Stomach (tissue), 9 donors: ENCODE measurements around the gene SLC22A17. TPM values are rescaled to one million over a fixed set of nuclear protein-coding genes. Genes with fewer than 3 reads are reported as not detected.
"Not testable (repeated sequence)": the region's sequence is repeated elsewhere in the genome, so short reads cannot be mapped to it uniquely, and the experiment has no call there.

Source experiments
- DNase-seq, 2 donors: peaks; one replicate each; pipeline versions ENCODE4 v3.0.0 to v3.0.0-alpha.2; 2013 to 2019
- H3K27ac ChIP-seq, 5 donors: fragments of 200-600 bp in 4 of 5; sonication (generic) in 4 of 5; one replicate each; pipeline ENCODE4 v1.5.1; 2013 to 2019; ENCODE audit warnings: mild to moderate bottlenecking in 1 of 5, moderate library complexity in 1 of 5
- H3K27me3 ChIP-seq, 3 donors: fragments of 200-600 bp; sonication (generic); one replicate each; pipeline ENCODE4 v1.5.1; 2017 to 2019; ENCODE audit warnings: mixed run types in 1 of 3
- H3K36me3 ChIP-seq, 4 donors: fragments of 200-600 bp; sonication (generic); 1 replicate in 3 of 4; 2 replicates in 1 of 4; pipeline ENCODE4 v1.5.1; 2016 to 2019
- H3K4me1 ChIP-seq, 4 donors: fragments of 200-600 bp; sonication (generic); one replicate each; pipeline ENCODE4 v1.5.1; 2016 to 2019
- H3K4me3 ChIP-seq, 4 donors: fragments of 200-600 bp; sonication (generic) in 3 of 4; one replicate each; pipeline ENCODE4 v1.5.1; 2016 to 2019; ENCODE audit warnings: mild to moderate bottlenecking in 1 of 4
- H3K9me3 ChIP-seq, 4 donors: fragments of 200-600 bp; sonication (generic); one replicate each; pipeline ENCODE4 v1.5.1; 2016 to 2019
- EP300 ChIP-seq: sonication (generic); formaldehyde crosslinking; IDR thresholded peaks from one replicate; pipeline ENCODE4 v1.6.1; 2017; ENCODE audit warnings: antibody characterized with exemption
- POLR2A ChIP-seq, 4 donors: fragments of 450-650 bp; IDR thresholded peaks; one replicate each; pipeline ENCODE4 v1.6.1; 2016; ENCODE audit warnings: antibody characterized with exemption in 4 of 4, control low read depth in 2 of 4, mild to moderate bottlenecking in 1 of 4, moderate library complexity in 1 of 4
- POLR2AphosphoS5 ChIP-seq, 3 donors: sonication (generic); formaldehyde crosslinking; IDR thresholded peaks; one replicate each; pipeline ENCODE4 v1.6.1; 2016; ENCODE audit warnings: antibody characterized with exemption in 3 of 3
- whole genome bisulfite sequencing, 5 donors: extraction: QIAGEN DNeasy Blood & Tissue Kit in 3 of 5; methylation state at CpG; one replicate each; pipeline versions ENCODE4 v1.1.5 to v1.1.7; 2013 to 2018; 5-methylcytosine and 5-hydroxymethylcytosine counted together
- intact Hi-C: fragments of 100-400 bp; cut with DNase I; formaldehyde crosslinking; loops from one replicate; pipeline ENCODE4 v1.15.1; 2023; ENCODE audit warnings: low total_unique reads
- polyA plus RNA-seq, 3 donors: library from polyadenylated mRNA; stranded (reverse); fragments of 200-250 nt; gene quantifications; one replicate each; pipeline ENCODE4 v1.2.3, GENCODE V29; 2013
- total RNA-seq, 5 donors: library from RNA; depleted of rRNA; stranded (reverse); fragments of >200 nt; gene quantifications; one replicate each; pipeline versions ENCODE4 v1.1.0 to v1.2.3, GENCODE V29; 2014 to 2016
- TF ChIP-seq, protein P1 (sequence below), 7 experiments: fragments of 450-650 bp in 4 of 7; fragments of 200-600 bp in 3 of 7; sonication (generic) in 3 of 7; IDR thresholded peaks; one replicate each; pipeline ENCODE4 v1.5.1; 2016 to 2019; ENCODE audit warnings: antibody characterized with exemption in 7 of 7, control low read depth in 2 of 7, mild to moderate bottlenecking in 1 of 7
- donor health status: healthy with polysubstance abuse.
- donor health status: Bipolar disorder and iron deficiency.
- donor health status: healthy.

Gene SLC22A17
- total and polyA plus RNA-seq, 8 donors = 7.0 to 33.3 (median 17.2) TPM

DNA sequence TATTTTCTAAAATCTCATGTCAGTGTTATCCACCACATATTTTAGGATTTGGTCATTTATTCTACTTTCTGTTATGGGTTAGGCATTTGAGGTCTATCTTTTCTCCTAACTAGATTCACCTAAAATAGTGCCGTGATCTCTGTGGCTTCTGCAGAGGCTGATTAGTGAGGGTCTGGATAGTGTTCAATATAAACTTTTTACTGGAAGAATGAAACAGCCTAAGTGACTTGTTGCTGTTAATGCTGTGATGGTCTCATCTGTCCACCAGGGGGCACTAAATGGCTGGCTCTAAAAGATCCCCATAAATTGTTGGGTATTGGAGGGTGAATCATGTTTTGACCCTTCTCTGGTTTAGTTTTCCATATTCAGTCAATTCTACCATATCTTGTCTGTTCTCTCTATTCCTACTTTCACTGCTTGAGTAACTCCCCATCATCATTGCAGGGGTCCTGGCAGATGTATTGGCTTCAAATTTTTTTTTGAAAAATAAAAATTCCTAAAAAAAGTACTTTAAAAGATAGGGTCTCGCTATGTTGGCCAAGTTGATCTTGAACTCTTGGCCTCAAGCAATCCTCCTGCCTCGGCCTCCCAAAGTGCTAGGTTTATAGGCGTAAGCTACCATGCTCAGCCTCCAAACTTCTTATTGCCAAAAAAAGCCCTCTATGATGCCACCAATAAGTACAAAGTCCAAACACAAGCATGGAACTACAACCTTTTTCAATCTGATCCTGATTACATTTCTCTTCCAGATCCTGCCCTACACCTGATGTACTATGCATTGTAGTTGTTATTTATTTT, 24.5 kb downstream of the SLC22A17 start:
- 28 to 39% (median 36%) methylated on average over 4 of the region's 4 CpGs for WGBS, 5 donors
- H3K27me3 ChIP-seq = no peaks in the 10 kb centered on the region
- intact Hi-C loops = loop anchor here (10.0 kb wide), 2 partner anchors 137 to 237 kb away; partner anchors contain the start of genes AP1G2 and NGDN
- peak overlapping the region in 2 of 5 donors; percentile 16 to 54 for H3K27ac ChIP-seq
- peak; percentile 79 to 91 for DNase-seq
- peaks cover 2 to 27% (median 15%) of the 10 kb centered on the region in 4 donors for H3K4me1 ChIP-seq
- no peaks in the 10 kb centered on the region for H3K9me3 ChIP-seq
- H3K36me3 ChIP-seq = peaks cover 24 to 37% (median 32%) of the 10 kb centered on the region in 4 donors
- no peak overlapping the region for H3K4me3 ChIP-seq
- TF ChIP-seq EP300 = no peak
- TF ChIP-seq, protein P1, sequence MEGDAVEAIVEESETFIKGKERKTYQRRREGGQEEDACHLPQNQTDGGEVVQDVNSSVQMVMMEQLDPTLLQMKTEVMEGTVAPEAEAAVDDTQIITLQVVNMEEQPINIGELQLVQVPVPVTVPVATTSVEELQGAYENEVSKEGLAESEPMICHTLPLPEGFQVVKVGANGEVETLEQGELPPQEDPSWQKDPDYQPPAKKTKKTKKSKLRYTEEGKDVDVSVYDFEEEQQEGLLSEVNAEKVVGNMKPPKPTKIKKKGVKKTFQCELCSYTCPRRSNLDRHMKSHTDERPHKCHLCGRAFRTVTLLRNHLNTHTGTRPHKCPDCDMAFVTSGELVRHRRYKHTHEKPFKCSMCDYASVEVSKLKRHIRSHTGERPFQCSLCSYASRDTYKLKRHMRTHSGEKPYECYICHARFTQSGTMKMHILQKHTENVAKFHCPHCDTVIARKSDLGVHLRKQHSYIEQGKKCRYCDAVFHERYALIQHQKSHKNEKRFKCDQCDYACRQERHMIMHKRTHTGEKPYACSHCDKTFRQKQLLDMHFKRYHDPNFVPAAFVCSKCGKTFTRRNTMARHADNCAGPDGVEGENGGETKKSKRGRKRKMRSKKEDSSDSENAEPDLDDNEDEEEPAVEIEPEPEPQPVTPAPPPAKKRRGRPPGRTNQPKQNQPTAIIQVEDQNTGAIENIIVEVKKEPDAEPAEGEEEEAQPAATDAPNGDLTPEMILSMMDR (IDR thresholded peaks at IDR 0.05) = peak in 5 of 7 experiments; percentile 77 to 91 (median 82)
- no peak for TF ChIP-seq POLR2A (IDR thresholded peaks at IDR 0.05)
- TF ChIP-seq POLR2AphosphoS5 (IDR thresholded peaks at IDR 0.05) = peak in 1 of 3 donors; percentile 80

DNA sequence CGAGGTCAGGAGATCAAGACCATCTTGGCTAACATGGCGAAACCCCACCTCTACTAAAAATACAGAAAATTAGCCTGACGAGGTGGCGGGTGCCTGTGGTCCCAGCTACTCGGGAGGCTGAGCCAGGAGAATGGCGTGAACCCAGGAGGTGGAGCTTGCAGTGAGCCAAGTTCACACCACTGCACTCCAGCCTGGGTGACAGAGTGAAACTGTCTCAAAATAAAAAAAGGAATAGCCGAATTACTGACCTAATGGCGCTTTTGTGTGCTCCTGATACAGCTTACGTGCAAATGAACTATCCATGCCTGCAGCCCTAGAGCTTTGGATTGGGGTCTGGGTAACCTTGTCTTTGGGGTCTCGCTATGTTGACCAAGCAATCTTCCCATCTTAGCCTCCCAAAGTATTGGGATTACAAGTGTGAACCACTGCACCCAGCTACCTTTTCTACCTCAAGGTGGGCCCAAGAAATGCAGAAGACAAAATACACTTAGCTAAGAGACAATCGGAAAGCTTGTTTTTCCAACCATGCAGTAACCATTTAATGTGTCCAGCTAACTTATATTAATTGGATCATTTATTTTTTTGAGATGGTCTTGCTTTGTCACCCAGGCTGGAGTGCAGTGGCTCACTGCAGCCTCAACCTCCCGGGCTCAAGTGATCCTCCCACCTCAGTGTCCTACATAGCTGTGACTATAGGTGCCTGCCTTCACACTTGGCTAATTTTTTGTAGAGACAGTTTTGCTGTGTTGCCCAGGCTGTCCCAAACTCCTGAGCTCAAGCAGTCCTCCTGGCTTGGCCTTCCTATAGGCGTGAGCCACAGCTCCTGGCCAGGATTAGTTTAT, 26.0 kb downstream of the SLC22A17 start:
- intact Hi-C loops = loop anchor here (10.0 kb wide), 2 partner anchors 138 to 238 kb away; partner anchors contain the start of genes AP1G2 and NGDN

DNA sequence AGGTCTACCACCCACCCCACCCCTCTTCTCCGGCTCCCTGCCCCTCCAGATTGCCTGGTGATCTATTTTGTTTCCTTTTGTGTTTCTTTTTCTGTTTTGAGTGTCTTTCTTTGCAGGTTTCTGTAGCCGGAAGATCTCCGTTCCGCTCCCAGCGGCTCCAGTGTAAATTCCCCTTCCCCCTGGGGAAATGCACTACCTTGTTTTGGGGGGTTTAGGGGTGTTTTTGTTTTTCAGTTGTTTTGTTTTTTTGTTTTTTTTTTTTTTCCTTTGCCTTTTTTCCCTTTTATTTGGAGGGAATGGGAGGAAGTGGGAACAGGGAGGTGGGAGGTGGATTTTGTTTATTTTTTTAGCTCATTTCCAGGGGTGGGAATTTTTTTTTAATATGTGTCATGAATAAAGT, 26.9 kb downstream of the SLC22A17 start:
- not testable (repeated sequence) for DNase-seq, H3K9me3 ChIP-seq, H3K4me3 ChIP-seq, H3K27ac ChIP-seq, H3K27me3 ChIP-seq
- 90 to 98% (median 93%) methylated on average over 5 of the region's 5 CpGs for WGBS, 5 donors
- intact Hi-C loops = loop anchor here (10.0 kb wide), 2 partner anchors 139 to 239 kb away; partner anchors contain the start of genes AP1G2 and NGDN
- H3K4me1 ChIP-seq = peaks cover 11 to 38% (median 27%) of the 10 kb centered on the region in 4 donors
- H3K36me3 ChIP-seq = peaks cover 27 to 40% (median 37%) of the 10 kb centered on the region in 4 donors

More for the DNA sequence above, 26.0 kb downstream of the SLC22A17 start:
- TF ChIP-seq EP300 (no peak), POLR2A (IDR thresholded peaks at IDR 0.05) (no peak), POLR2AphosphoS5 (IDR thresholded peaks at IDR 0.05) (no peak)
- TF ChIP-seq, protein P1 (IDR thresholded peaks at IDR 0.05) = no peak
- Histone ChIP-seq H3K9me3 (no peaks in the 10 kb centered on the region), H3K36me3 (peaks cover 27 to 40% (median 37%) of the 10 kb centered on the region in 4 donors), H3K27me3 (no peaks in the 10 kb centered on the region), H3K27ac (no peak overlapping the region), H3K4me1 (peaks cover 11 to 38% (median 27%) of the 10 kb centered on the region in 4 donors), H3K4me3 (no peak overlapping the region)
- no peak for DNase-seq
- 67 to 80% (median 73%) methylated on average over 13 of the region's 13 CpGs for WGBS, 5 donors

DNA sequence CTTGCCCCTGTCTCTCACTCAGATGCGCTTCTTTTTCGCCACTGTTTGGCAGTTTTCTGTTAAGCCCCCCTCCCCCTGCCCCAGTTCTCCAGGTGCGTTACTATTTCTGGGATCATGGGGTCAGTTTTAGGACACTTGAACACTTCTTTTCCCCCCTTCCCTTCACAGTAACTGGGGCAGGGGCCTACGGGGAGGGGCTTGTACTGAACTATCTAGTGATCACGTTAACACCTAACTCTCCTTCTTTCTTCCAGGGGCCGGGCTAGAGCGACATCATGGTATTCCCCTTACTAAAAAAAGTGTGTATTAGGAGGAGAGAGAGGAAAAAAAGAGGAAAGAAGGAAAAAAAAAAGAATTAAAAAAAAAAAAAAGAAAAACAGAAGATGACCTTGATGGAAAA, 27.7 kb downstream of the SLC22A17 start:
- no peaks in the 10 kb centered on the region for H3K9me3 ChIP-seq
- intact Hi-C loops = loop anchor here (10.0 kb wide), 2 partner anchors 140 to 240 kb away; partner anchors contain the start of genes AP1G2 and NGDN
- H3K4me1 ChIP-seq = peaks cover 18 to 45% (median 33%) of the 10 kb centered on the region in 4 donors
- 81 to 91% (median 84%) methylated on average over 7 of the region's 7 CpGs for WGBS, 5 donors
- no peaks in the 10 kb centered on the region for H3K27me3 ChIP-seq
- H3K27ac ChIP-seq = no peak overlapping the region
- H3K4me3 ChIP-seq = no peak overlapping the region
- TF ChIP-seq POLR2A (IDR thresholded peaks at IDR 0.05) (no peak), POLR2AphosphoS5 (IDR thresholded peaks at IDR 0.05) (no peak), EP300 (no peak)
- TF ChIP-seq, protein P1 (IDR thresholded peaks at IDR 0.05) = no peak
- DNase-seq = no peak
- peaks cover 27 to 40% (median 37%) of the 10 kb centered on the region in 4 donors for H3K36me3 ChIP-seq
